K562 (cell line): ENCODE measurements around the gene ESR2. TPM values are rescaled to one million over a fixed set of nuclear protein-coding genes. Genes with fewer than 3 reads are reported as not detected.
A peak's percentile ranks its signal among the peaks of the same experiment; 100 is the strongest.

Source experiments
- ADNP ChIP-seq: fragments of 200-800 bp; sonication (Bioruptor generic); IDR thresholded peaks from 2 replicates; pipeline ENCODE4 v1.6.1; 2016; ENCODE audit warnings: missing genetic modification characterization, missing compliant biosample characterization
- ATF1 ChIP-seq, 2 experiments: fragments of 450-650 bp in 1 of 2; IDR thresholded peaks; 2 replicates each; pipeline ENCODE4 v1.6.1; 2016; ENCODE audit warnings: missing compliant biosample characterization in 1 of 2, missing genetic modification characterization in 1 of 2
- CREBBP ChIP-seq: IDR thresholded peaks from one replicate; pipeline ENCODE4 v1.6.1; 2012; ENCODE audit warnings: low read depth, mild to moderate bottlenecking, control low read depth, inconsistent platforms, low read length
- CUX1 ChIP-seq: fragments of 200-800 bp; sonication (Bioruptor generic); IDR thresholded peaks from 2 replicates; pipeline ENCODE4 v1.6.1; 2016; ENCODE audit warnings: missing genetic modification characterization, missing compliant biosample characterization
- DPF2 ChIP-seq: fragments of 450-650 bp; IDR thresholded peaks from 2 replicates; pipeline ENCODE4 v1.6.1; 2016
- FOXP4 ChIP-seq: sonication (generic); formaldehyde crosslinking; IDR thresholded peaks from 2 replicates; pipeline ENCODE4 v1.8.0; 2022; ENCODE audit warnings: mild to moderate bottlenecking, missing genetic modification reagents, borderline replicate concordance
- HDAC6 ChIP-seq: IDR thresholded peaks from 2 replicates; pipeline ENCODE4 v1.6.1; 2012; ENCODE audit warnings: low read depth, mild to moderate bottlenecking, control low read depth, inconsistent platforms, low read length, moderate library complexity
- ILK ChIP-seq: fragments of 450-650 bp; IDR thresholded peaks from 2 replicates; pipeline ENCODE4 v1.6.1; 2016; ENCODE audit warnings: missing genetic modification characterization, low read depth, mild to moderate bottlenecking, missing compliant biosample characterization, moderate library complexity, borderline replicate concordance
- IRF1 ChIP-seq: sonication (generic); formaldehyde crosslinking; IDR thresholded peaks from 2 replicates; pipeline ENCODE4 v1.8.0; 2022; ENCODE audit warnings: missing genetic modification reagents, mild to moderate bottlenecking, borderline replicate concordance
- MEF2D ChIP-seq: conservative IDR thresholded peaks from 2 replicates; pipeline ENCODE4 v1.6.1; 2016; ENCODE audit warnings: low read depth, missing genetic modification characterization, missing compliant biosample characterization
- MTA2 ChIP-seq: fragments of 450-650 bp; IDR thresholded peaks from 2 replicates; pipeline ENCODE4 v1.6.1; 2016; ENCODE audit warnings: low read depth
- NFXL1 ChIP-seq: fragments of 450-650 bp; formaldehyde crosslinking; IDR thresholded peaks from 2 replicates; pipeline ENCODE4 v1.4.0; 2021; ENCODE audit warnings: mild to moderate bottlenecking
- SLC30A9 ChIP-seq: fragments of 250-450 bp; sonication (Bioruptor Pico); IDR thresholded peaks from 2 replicates; pipeline ENCODE4 v1.8.0; 2022; ENCODE audit warnings: mild to moderate bottlenecking, moderate library complexity
- SMAD3 ChIP-seq: fragments of 450-650 bp; formaldehyde crosslinking; conservative IDR thresholded peaks from 2 replicates; pipeline ENCODE4 v1.4.0; 2020; ENCODE audit warnings: mild to moderate bottlenecking
- SOX6 ChIP-seq: fragments of 450-650 bp; IDR thresholded peaks from 2 replicates; pipeline ENCODE4 v1.6.1; 2014; ENCODE audit warnings: mild to moderate bottlenecking
- TEAD2 ChIP-seq: fragments of 450-650 bp; IDR thresholded peaks from 2 replicates; pipeline ENCODE4 v1.6.1; 2016; ENCODE audit warnings: missing genetic modification characterization, control low read depth, missing compliant biosample characterization
- ZBTB17 ChIP-seq: fragments of 450-650 bp; formaldehyde crosslinking; IDR thresholded peaks from 2 replicates; pipeline ENCODE4 v1.4.0; 2020; ENCODE audit warnings: mild to moderate bottlenecking
- ZFP36 ChIP-seq: fragments of 150-350 bp; IDR thresholded peaks from 2 replicates; pipeline ENCODE4 v1.6.1; 2018; ENCODE audit warnings: low read length, low read depth; ENCODE audit not compliant: partially characterized antibody
- ZNF140 ChIP-seq: fragments of 250-450 bp; sonication (Bioruptor Pico); IDR thresholded peaks from 2 replicates; pipeline ENCODE4 v1.8.0; 2021; ENCODE audit warnings: moderate library complexity, mild to moderate bottlenecking, inconsistent platforms
- ZNF408 ChIP-seq: fragments of 250-450 bp; sonication (Bioruptor Pico); IDR thresholded peaks from 2 replicates; pipeline ENCODE4 v1.4.0; 2020; ENCODE audit warnings: low read depth, mild to moderate bottlenecking, moderate library complexity
- polyA plus RNA-seq, 8 experiments: library from polyadenylated mRNA; depleted of rRNA in 4 of 8; stranded (reverse) in 5 of 8; unstranded in 3 of 8; fragments of >200 nt; fragmentation: Nextera tagmentation in 2 of 8; fragmentation: Illumina TruSeq in 1 of 8; extraction: Ambion mirVana in 2 of 8; extraction: Trizol in 1 of 8; gene quantifications; 2 replicates each; pipeline versions ENCODE4 v1.2.1 to v1.2.3, GENCODE V29; 2011 to 2014; ENCODE audit warnings: inconsistent platforms in 1 of 8, missing spikeins in 1 of 8
- total RNA-seq, 7 experiments: library from RNA; depleted of rRNA in 6 of 7; stranded (reverse); fragments of >200 nt in 6 of 7; fragmentation: Illumina TruSeq in 2 of 7; extraction: Trizol in 2 of 7; gene quantifications; 2 replicates each; pipeline versions ENCODE4 v1.2.1 to v1.2.3, GENCODE V29; 2011 to 2021; ENCODE audit warnings: low replicate concordance in 1 of 7

ESR2 gene
- total and polyA plus RNA-seq, 9 of the 15 experiments (the other 6 are each of a cell fraction or from before 2014, with no cell fraction given): 0.07 to 3.8 (median 2.0) TPM

GRCh38 chr14:64338616-64339316 lies 44.6 kb upstream of the ESR2 start (continued):
- TF ChIP-seq ZBTB17 (CRISPR knock-in tag): no peak
- no peak for TF ChIP-seq CREBBP
- TF ChIP-seq IRF1: no peak
- TF ChIP-seq ZNF408 (CRISPR knock-in tag): no peak
- TF ChIP-seq NFXL1 (CRISPR knock-in tag): no peak
- no peak for TF ChIP-seq SMAD3 (CRISPR knock-in tag)
- no peak for TF ChIP-seq DPF2
- TF ChIP-seq ZNF140 (CRISPR knock-in tag): no peak
- TF ChIP-seq ATF1 (CRISPR knock-in tag; IDR thresholded peaks at IDR 0.05): no peak
- peak; percentile 29; the same call in 1 of the 2 replicates for TF ChIP-seq ATF1 (tag; IDR thresholded peaks at IDR 0.05)
- TF ChIP-seq MTA2: no peak
- no peak for TF ChIP-seq CUX1
- no peak for TF ChIP-seq MEF2D (tag)
- no peak for TF ChIP-seq TEAD2
- TF ChIP-seq SOX6: no peak
- no peak for TF ChIP-seq ADNP (tag)
- TF ChIP-seq FOXP4 (CRISPR knock-in tag): no peak
- no peak for TF ChIP-seq SLC30A9 (CRISPR knock-in tag)
- no peak for TF ChIP-seq HDAC6
- TF ChIP-seq ILK (tag): no peak
- no peak for TF ChIP-seq ZFP36
